Measurements from ENCODE around the gene CDC34. TPM values are rescaled to one million over a fixed set of nuclear protein-coding genes. Genes with fewer than 3 reads are reported as not detected.

The CDC34 gene
- total and polyA plus RNA-seq, 9 of the 15 experiments (the other 6 are each of a cell fraction or from before 2014, with no cell fraction given), result 0.80 to 203 (median 65.5) TPM

- TF ChIP-seq ETS1 (conservative IDR thresholded peaks at IDR 0.05; ENCODE audit: control insufficient read depth, low read depth, low read length), result peak; percentile 82
- TF ChIP-seq OTX1 (CRISPR knock-in tag; IDR thresholded peaks at IDR 0.05), result no peak
- TF ChIP-seq KLF6 (CRISPR knock-in tag; IDR thresholded peaks at IDR 0.05; ENCODE audit: borderline replicate concordance), result 0 out of 2 replicates have a peak, but pooled peaks have one; percentile 18
- TF ChIP-seq SNIP1 (IDR thresholded peaks at IDR 0.05; ENCODE audit: low read depth), result no peak
- peak; percentile 98 for TF ChIP-seq SMAD4 (CRISPR knock-in tag; conservative IDR thresholded peaks at IDR 0.05)
- no peak for TF ChIP-seq HEY1 (CRISPR knock-in tag; IDR thresholded peaks at IDR 0.05; ENCODE audit: borderline replicate concordance)
- no peak for TF ChIP-seq ZNF24 (IDR thresholded peaks at IDR 0.05)
- TF ChIP-seq CXXC5 (CRISPR knock-in tag; IDR thresholded peaks at IDR 0.05), result peak; percentile 96
- no peak for TF ChIP-seq SIRT6 (IDR thresholded peaks at IDR 0.05; ENCODE audit: low read depth, low read length)
- TF ChIP-seq ATF3 (IDR thresholded peaks at IDR 0.05), result no peak
- TF ChIP-seq ATF3 (CRISPR knock-in tag; conservative IDR thresholded peaks at IDR 0.05), result no peak
- 0 out of 2 replicates have a peak, but pooled peaks have one; percentile 29 for TF ChIP-seq SMAD3 (CRISPR knock-in tag; conservative IDR thresholded peaks at IDR 0.05)
- no peak for TF ChIP-seq RFX7 (CRISPR knock-in tag; IDR thresholded peaks at IDR 0.05)
- TF ChIP-seq SFPQ (IDR thresholded peaks at IDR 0.05; ENCODE audit: low read depth, low read length), result no peak
- peak; percentile 92 for TF ChIP-seq SMARCC2 (IDR thresholded peaks at IDR 0.05; ENCODE audit: low read depth)
- TF ChIP-seq ZEB2 (IDR thresholded peaks at IDR 0.05), result peak; percentile 55; the same call in 1 of the 2 replicates
- no peak for TF ChIP-seq ZBTB1 (CRISPR knock-in tag; IDR thresholded peaks at IDR 0.05; ENCODE audit: borderline replicate concordance, low read depth)
- no peak for TF ChIP-seq BRF2 (IDR thresholded peaks at IDR 0.05; ENCODE audit: borderline replicate concordance, insufficient read depth, insufficient read length)
- no peak for TF ChIP-seq POU5F1 (IDR thresholded peaks at IDR 0.05; ENCODE audit: borderline replicate concordance, low read depth, low read length, partially characterized antibody)
- TF ChIP-seq SRSF3 (IDR thresholded peaks at IDR 0.05; ENCODE audit: insufficient read depth, low read length), result no peak
- TF ChIP-seq ATF7 (IDR thresholded peaks at IDR 0.05), result peak; percentile 74
- TF ChIP-seq XRCC4 (IDR thresholded peaks at IDR 0.05; ENCODE audit: extremely low read depth, insufficient read depth, insufficient read length), result no peak
Observed at GRCh38 chr19:574658-575526, 43.3 kb downstream of the CDC34 start (continued).

All from K562 (cell line).